G401.6 (cell line): ENCODE data around the gene SPIRE2.
"Not testable (repeated sequence)": the region's sequence is repeated elsewhere in the genome, so short reads cannot be mapped to it uniquely, and the experiment has no call there.

Experiments used
- FAIRE-seq: peaks from 2 replicates; lab custom pipeline; 2012; peaks lifted over from hg19 to GRCh38; lab: Jason Lieb, UNC

The SPIRE2 gene

DNA sequence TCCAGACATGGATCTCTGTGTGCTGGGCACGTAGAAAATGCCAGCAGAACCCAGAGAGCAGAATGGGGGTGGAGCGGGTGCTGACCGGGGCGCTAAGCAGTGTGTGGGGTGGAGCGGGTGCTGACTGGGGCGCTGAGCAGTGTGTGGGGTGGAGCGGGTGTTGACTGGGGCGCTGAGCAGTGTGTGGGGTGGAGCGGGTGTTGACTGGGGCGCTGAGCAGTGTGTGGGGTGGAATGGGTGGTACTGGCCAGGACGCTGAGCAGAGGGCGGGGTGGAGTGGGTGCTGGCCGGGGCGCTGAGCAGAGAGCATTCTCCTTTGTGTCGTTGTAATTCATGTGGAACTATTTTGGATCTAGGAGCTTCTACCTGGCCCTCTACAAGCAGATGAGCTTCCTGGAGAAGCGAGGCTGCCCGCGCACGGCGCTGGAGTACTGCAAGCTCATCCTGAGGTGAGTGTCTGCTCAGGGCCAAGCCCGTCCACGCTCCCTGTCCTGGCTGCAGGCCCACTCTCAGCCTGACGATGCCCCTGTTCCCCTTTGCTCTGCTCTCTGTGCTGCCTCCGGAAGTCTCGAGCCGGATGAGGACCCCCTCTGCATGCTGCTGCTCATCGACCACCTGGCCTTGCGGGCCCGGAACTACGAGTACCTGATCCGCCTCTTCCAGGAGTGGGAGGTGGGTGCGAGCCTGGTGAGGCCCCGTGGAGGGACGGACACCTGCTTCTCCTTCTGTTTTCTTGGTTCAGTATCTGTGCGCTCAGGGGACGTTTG lies 70.1 kb downstream of the SPIRE2 start:
- no peak for FAIRE-seq

- no peak for FAIRE-seq
These were observed 71.7 kb downstream of the SPIRE2 start for GRCh38 chr16:89899879-89900481.

DNA sequence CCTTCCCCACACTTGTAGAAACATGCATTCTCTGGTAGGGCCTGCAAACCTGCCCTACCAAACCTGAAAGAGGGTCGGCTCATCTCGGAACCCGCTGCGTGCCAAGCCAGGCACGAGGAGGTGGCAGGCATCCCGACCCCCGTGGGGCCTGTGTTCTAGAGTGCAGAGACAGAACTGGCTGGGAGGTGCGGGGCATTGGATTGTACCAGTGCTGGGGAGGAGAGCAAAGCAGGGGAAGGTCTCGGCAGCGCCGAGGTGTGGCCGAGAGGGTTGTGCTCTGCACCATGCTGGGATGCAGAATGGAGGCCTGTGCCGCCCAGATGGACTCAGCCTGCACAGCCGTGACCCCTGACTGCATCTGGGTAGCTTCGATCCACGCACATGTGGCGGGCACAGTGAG lies 72.6 kb downstream of the SPIRE2 start:
- no peak for FAIRE-seq

DNA sequence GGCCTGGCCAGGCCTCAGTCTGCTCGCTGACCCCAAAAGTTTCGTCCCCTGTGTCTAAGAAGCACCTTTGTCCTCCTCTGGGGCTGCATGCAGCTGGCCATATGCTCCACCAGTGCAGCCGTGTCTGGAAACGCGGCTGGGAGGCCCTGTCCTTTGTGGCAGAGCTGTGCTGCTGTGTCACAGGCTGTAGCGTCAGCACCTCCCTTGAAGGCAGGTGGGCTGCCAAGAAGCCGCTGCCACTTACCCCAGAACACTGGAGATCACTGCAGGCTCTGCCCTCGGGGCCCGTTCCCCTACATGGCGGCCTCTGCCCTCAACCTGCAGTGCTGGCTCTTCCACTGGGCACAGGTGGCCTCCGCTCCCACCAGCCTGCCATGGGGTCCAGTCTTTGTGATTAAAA lies 74.7 kb downstream of the SPIRE2 start:
- no peak for FAIRE-seq

DNA sequence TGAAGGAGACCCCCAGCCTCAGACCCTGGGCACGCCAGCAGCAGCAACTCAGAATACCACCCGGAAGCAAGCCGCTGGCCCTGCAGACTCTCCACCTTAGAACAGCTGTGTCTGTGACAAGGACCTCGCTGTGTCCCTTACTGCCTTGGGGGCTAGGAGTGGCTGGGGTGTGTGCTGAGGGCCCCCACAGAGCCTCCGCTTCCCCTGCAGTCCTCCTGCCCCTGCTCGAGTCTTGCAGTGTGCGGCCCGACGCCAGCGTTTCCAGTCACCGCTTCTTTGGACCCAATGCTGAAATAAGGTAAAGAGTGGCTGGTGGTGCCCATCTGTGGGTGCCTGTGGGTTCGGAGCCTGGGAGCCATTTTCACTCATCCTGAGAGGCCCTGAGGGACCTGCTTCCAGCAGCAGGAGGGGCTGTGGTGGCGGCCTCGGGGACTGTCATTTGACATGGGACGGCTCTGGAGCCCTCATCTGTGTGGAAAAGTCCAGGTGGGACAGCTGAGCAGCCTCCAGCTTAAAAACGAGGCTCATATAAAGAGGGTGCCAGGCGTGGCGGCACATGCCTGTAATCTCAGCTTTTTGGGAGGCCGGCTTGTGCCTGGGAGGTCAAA lies 75.7 kb downstream of the SPIRE2 start:
- no peak for FAIRE-seq

GRCh38 chr16:89904606-89905510 lies 76.6 kb downstream of the SPIRE2 start:
- no peak for FAIRE-seq

DNA sequence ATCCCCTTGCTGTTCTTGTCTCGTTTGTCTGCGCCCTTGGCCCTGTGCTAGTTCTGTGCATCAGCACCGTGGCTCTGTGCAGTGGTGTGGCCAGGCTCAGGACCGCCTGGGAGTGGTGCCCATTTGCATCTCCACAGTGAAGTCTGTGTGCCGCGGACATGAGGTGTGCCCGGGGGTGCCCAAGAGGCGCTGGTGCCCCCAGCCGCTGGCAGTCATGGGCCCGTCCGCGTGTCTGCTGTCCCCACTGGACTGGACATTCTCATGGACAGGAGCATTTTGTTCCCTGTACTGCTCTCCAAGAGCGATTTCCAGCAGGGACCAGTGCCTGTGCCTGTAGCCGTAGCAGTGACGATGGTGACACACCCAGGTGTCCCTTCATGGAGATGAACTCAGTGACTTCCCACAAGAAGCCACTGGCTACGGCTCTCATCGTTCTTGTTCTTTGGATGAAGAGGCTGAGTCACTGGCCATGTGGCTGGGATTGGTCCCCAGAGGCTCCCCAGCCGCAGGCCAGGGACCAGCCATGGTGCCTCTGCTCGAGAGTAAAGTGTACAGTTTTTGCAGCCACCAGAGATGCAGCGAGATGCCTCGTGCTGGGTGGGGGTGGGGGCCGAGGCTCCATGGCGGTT lies 77.3 kb downstream of the SPIRE2 start:
- no peak for FAIRE-seq

DNA sequence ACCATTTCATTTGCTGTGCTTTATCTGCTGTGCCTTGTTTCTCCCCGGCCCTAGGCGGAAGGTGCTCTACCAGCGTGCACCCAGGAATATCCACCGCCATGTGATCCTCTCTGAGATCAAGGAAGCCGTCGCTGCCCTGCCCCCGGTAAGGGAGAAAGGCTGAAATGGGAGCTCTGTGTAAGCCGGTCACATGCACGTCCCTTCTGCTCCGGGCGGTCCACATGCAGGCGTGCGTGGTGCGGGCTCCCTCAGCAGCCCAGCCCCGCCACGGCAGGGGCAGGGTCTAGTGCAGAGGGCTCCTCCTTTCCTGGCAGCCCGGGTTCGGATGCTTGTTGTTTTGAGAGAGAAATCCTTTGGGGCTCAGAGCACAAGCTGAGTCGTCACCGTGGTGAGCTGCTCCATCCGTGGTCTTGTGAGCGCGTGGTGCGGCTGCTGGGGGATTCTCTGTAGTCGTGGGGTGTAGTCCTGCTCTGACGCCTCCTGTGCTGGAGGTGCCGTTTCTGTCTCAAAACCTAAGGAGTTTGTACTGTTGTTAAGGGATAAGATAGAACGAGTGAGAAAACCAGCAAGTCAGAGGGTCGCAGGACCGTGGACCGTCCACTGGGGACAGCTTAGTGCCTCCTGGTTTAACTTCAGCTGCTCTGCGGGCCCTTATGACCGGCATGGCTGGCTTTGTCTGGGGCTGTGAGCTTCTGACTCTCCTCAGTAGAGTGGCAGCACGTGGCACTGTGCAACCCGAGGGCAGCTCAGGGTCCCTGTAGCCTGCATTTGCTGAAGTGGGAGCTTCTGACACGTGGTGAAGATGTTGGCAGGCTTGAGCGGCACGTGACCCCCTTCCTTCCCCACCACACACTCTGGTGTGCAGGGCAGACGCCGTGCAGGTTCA lies 78.1 kb downstream of the SPIRE2 start:
- FAIRE-seq, result no peak

DNA sequence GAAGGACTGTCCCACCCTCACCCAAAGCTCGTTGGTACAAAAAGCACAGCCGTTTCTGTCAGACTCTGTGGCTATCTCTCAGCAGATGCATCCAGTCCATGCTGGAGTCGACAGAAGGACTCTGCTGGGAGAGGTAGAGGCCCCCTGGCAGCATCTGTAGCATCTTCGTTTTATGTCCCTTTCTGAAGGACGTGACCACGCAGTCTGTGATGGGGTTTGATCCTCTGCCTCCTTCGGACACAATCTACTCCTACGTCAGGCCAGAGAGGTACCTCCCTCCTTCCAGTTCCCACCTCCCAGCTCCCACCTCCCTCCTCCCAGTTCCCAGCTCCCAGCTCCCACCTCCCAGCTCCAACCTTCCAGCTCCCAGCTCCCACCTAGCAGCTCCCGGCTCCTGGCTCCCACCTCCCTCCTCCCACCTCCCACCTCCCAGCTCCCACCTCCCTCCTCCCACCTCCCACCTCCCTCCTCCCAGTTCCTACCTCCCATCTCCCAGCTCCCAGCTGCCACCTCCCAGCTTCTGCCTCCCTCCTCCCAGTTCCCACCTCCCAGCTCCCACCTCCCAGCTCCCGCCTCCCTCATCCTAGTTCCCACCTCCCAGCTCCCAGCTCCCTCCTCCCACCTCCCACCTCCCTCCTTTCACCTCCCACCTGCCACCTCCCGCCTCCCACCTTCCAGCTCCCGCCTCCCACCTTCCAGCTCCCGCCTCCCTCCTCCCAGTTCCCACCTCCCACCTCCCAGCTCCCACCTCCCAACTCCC lies 79.0 kb downstream of the SPIRE2 start:
- no peak for FAIRE-seq

DNA sequence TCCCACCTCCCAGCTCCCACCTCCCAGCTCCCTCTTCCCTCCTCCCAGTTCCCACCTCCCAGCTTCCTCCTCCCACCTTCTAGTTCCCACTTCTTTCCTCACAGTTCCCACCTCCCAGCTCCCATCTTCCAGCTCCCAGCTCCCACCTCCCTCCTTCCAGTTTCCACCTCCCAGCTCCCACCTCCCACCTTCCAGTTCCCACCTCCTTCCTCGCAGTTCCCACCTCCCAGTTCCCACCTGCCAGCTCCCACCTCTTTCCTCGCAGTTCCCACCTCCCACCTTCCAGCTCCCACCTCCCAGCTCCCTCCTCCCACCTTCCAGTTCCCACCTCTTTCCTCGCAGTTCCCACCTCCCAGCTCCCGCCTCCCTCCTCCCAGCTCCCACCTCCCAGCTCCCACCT lies 80.0 kb downstream of the SPIRE2 start:
- no peak for FAIRE-seq

- no peak for FAIRE-seq
These were observed 81.8 kb downstream of the SPIRE2 start for GRCh38 chr16:89909777-89910716.

DNA sequence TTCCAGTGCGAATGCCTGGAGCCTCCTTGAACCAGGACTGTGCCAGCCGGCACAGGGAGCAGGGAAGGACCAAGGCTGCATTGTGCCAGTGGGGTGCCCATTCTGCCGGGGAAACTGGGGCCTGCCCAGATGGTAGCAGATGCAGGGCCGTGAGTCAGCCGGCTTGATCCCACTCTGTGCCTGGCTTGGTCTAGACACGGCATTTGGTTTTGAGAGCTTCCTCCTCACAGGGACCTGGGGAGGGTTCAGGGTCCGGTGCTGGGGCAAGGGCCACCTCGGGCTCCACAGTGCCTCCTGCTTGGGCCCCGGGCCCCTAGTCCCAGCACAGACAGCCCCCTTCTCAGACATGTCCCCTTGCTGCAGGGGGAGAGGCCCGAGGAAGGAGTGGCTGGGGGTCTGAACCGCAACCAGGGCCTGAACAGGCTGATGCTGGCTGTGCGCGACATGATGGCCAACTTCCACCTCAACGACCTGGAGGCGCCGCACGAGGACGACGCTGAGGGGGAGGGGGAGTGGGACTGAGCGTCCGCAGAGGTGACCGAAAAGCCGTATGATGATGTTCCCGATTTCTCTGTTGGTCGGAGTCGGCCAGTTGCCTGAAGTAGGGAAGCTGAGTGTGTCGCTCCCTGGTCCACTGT lies 82.6 kb downstream of the SPIRE2 start:
- no peak for FAIRE-seq

DNA sequence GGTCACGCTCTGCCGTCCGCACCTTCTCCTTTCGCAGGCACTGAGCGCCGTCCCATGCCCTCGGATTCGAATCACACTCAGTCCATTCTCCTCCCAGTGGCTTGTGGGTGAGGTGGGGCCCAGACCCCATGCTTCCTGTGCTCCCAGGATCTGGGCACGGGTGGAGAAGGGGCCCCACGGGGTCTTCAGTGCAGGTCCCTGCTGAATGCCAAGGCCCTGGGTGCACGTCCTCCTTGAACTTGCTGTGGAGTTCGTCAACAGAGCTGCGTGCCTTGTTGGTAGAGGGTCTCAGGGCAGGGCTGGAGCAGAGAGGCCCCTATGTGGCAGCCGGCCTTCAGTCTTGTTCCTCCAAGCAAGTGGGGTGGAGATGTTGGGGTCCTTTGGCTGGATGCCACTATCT lies 83.1 kb downstream of the SPIRE2 start:
- FAIRE-seq, result no peak

DNA sequence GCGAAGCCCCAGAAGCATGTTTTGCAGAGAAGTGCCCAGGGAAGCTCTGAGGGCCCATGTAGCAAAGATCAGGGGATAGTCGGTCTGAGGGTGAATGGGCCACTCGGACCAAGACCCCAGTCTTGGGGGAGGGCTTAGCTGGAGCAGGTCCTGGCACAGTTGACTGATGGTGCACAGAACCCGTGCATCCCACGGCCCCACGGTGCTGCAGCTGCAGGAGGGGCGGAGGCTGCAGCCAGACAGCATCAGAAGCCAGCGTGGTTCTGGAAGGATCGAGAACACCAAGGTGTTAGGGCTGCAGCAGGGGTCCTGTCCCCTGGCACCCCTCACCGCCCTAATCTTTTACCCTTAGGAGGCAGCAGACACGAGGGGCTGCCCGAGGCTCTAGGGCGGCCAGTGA lies 83.9 kb downstream of the SPIRE2 start:
- FAIRE-seq, result no peak

- no peak for FAIRE-seq
These were observed 84.4 kb downstream of the SPIRE2 start for GRCh38 chr16:89912627-89913026.

DNA sequence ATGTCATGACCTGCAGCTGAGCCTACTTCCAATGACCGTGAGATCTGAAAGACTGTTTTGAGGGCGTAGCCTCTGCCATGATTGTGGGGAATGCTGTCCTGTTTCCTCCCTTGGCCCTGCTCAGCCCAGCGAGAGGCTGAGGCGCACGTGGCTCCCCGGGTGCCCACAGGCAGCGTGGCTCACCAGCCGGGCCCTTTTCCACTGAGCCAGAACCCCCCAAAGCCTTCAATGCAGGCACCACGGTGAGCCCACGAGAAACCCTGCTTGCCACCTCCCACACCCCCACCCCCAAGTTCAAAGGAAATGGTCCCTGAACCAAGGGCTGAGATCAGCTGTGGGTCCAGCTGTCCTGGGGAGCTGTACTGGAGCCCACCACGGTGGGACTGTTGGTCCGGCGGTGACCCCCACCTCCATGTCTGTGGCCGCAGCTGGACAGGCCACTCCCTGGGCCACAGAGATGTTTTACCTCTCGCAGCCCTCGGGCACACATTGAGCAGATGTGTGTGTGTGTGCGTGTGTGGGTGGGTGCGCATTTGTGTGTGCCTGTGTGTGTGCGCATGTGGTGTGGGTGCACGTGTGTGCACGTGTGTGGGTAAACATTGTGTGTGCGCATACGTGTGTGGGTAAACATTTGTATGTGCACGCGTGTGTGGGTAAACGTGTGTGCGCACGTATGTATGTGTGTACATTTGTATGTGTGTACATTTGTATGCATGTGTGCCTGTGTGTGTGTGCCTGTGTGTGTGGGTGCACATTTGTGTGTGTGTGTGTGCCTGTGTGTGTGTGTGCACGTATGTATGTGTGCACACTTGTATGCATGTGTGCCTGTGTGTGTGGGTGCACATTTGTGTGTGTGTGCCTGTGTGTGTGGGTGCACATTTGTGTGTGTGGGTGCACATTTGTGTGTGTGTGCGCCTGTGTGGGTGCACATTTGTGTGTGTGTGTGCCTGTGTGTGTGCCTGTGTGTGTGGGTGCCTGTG lies 85.4 kb downstream of the SPIRE2 start:
- FAIRE-seq, result no peak

- FAIRE-seq, result not testable (repeated sequence)
These were observed 86.5 kb downstream of the SPIRE2 start for GRCh38 chr16:89914642-89915285.
